ENCODE measurements around the gene PRPF8. TPM values are rescaled to one million over a fixed set of nuclear protein-coding genes. Genes with fewer than 3 reads are reported as not detected.

The PRPF8 gene
- polyA plus RNA-seq, 4 donors, result 290 to 334 (median 302) TPM

GRCh38 chr17:1628856-1629503 is 55.7 kb downstream of the PRPF8 start:
- peak; percentile 79 to 91 (median 88) for DNase-seq (ENCODE audit: low read depth in 4 of 4, low spot score in 2 of 4)

DNA sequence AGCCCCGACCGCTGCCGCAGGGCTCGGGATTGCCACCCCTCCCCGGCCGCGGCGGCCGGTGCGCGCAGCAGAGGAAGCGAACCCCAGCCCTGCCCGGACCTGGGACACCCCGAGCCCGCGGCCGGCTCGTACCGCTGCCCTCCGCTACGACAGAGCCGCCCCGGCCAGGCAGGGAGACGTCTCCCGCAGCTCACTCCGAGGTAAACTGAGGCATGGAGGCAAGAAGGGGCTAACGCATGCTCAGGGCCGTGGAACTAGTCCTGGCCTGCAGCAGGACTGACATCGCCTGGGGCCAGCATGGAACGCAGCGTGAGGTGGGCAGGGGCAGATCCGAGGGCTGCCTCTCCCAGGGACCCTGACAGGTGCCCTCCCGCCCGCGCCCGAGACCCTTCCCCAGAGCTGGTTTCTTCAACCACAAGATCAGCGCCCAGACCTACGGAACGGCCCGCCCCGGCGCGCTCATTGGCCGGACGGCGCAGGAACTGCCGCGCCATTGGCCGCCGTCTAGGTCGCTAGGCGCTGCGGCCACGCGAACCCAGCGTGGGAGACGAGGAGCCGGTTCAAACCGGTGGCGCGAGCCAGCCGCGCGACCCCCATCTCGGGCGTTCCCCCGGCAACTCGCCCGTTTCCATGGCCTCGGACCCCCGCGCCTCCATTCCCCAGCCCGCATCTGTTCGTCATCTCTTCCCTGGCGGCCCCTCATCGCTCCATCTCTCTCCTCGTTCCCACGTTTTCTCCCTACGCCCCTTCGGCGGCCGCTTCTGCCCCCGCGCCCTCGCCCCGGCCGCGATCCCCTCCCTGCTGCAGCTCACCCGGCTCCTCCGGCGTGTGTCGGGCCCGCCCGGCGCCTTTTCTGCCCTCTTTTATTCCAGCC is 56.4 kb downstream of the PRPF8 start, which contains the start of gene SLC43A2:
Gene SLC43A2 (minus strand): TSS at position 853 of the 874 bp plus-strand sequence. CDS start 960 bp downstream, outside the sequence.
- peak in 2 of 4 donors; percentile 78 to 83 for DNase-seq (ENCODE audit: low read depth in 4 of 4, low spot score in 2 of 4)

DNA sequence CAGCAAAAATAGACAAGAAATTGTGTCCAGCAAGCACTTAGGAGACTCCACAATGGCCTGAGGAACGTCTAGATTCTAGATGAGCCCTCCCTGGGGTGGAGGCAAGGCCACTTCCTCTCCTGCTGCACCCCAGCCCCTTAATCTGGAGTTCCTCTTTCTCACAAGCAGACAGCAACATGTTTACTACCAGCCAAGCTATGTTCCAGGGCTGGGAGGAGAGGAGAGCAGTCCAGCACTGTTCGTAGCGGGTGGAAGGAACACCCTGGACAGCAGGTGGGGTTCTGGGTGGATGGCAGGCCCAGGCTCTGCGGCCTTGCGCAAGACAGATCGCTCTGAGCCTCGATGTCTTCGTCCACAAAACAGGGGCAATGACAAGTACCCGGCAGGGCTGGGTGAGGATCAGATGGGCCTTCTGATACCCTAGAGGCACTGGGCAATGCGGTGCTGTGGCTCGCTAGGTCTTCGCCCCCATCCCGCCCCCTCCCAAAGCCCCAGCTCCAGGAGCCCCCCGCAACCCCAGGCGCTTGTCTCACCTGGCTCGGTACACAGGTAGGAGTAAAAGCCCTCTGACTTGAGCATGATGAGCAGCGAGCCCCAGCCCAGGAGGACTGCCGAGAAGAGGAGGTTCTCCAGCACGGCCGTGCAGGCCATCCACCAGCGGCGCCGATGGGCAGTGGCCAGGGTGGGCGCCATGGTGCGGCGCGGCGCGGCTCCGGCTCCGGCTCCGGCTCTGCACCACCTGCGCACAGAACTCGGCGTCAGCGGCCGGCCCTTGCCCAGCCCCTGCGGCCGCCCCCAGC is 57.3 kb downstream of the PRPF8 start:
- DNase-seq (ENCODE audit: low read depth in 4 of 4, low spot score in 2 of 4), result no peak

DNA sequence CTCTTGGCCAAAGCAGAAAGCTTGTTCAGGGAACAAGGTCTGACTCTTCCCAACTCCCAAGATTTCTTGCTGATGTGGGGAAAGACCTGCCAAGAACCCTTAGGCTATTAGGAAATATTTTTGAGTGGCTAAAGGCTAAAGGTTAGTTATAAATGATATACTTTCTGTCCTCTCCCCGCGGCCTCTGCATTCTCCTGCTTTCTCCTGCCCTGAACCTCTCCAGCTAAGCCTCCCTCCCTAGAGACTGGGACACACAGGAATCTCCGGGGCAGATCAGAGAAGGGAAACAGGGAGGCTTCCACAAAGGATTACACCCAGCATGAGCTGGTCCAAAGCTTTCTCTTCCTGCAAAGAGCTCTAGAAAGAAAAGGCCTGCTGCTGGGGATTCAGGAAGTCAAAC is 58.3 kb downstream of the PRPF8 start:
- DNase-seq (ENCODE audit: low read depth in 4 of 4, low spot score in 2 of 4), result no peak

- no peak for DNase-seq (ENCODE audit: low read depth in 4 of 4, low spot score in 2 of 4)
Measured at GRCh38 chr17:1625581-1625980, 59.1 kb downstream of the PRPF8 start.

DNA sequence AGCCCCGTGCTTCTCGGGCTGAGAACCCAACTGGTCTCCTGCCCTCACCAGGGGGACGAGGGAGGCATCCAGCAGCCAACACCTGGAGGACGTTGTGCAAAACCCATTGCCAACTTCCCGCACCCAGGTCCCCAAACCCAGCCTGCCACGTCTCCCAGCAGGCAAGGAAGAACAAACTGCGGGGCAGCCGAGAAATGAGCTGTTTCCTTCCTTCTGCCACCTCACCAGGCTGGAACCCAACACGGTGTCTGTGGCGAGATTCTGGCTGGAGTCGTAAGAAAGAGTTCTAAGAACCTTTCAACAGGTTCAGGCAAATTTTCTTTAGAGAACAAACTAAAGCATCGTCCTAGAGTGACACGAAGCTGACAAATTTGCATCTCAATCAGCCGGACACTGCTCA is 59.6 kb downstream of the PRPF8 start:
- no peak for DNase-seq (ENCODE audit: low read depth in 4 of 4, low spot score in 2 of 4)

DNA sequence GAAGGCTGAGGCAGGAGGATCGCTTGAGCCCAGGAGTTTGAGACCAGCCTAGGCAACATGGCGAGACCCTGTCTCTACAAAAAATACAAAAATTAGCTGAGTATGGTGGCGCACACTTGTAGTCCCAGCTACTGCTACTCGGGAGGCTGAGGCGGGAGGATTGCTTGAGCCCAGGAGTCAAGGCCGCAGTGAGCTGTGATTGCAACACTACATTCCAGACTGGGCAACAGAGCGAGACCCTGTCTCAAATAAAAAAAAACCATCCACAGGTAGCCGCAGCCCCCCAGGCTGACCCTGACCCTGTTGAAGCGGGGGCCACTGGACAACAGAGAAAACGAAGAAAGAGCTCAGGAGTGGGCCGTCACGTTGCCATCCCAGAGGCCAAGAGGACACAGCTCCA is 60.0 kb downstream of the PRPF8 start:
- DNase-seq (ENCODE audit: low read depth in 4 of 4, low spot score in 2 of 4), result no peak

DNA sequence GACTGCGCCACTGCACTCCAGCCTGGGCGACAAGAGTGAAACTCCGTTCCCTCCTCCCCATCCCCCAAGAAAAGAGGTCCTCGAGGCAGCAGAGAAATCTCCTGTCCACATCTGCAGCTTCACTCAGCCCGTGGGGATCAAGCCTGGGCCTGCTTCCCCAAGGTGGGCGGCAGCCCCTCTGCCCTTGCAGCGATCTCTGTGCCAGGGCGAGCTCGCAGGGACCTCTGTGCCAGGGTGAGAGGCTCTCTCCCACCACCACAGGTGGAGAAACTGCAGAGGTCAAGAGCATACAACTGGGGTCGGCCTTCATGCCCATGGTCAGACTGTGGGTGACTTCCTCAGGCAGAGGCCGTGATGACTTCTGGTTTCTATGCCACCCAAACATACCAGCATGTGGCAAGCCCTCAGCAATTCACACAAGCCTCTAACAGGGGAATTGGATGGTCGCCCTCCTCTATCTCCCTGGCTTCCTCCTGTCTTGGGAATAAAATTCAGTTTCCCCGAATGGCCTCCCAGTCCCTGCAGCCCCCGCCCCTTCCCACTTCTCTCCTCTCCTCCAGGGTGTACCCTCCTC is 61.5 kb downstream of the PRPF8 start:
- DNase-seq (ENCODE audit: low read depth in 4 of 4, low spot score in 2 of 4), result no peak

- DNase-seq (ENCODE audit: low read depth in 4 of 4, low spot score in 2 of 4), result no peak
Measured at GRCh38 chr17:1621273-1621954, 63.3 kb downstream of the PRPF8 start.

GRCh38 chr17:1620486-1620885 is 64.2 kb downstream of the PRPF8 start:
- DNase-seq (ENCODE audit: low read depth in 4 of 4, low spot score in 2 of 4), result no peak

DNA sequence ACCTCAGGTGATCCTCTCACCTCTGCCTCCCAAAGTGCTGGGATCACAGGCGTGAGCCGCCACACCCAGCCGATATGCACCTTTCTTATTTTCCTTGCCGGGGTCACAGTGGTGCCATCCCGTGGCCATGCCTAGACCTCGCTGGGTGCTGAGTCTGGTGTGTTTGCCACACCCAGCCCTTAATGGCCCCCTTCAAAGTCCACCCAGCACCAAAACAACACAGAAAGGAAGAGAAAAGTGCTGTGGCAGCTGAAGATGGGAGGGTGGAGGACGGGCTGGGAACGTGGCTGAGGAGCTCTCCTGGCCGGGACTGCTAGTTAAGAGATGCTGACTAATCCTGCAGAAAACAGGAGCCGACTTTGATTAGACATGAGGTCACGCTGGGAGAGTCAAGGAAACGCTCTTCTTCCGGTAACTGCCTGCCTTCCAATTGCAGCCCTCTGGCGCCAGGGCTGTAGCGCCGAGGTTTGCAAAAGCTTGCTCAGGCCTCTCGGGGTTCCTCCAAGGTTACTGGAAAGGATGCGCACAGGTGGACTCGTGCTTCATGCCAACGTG is 67.0 kb downstream of the PRPF8 start:
- DNase-seq (ENCODE audit: low read depth in 4 of 4, low spot score in 2 of 4), result no peak

DNA sequence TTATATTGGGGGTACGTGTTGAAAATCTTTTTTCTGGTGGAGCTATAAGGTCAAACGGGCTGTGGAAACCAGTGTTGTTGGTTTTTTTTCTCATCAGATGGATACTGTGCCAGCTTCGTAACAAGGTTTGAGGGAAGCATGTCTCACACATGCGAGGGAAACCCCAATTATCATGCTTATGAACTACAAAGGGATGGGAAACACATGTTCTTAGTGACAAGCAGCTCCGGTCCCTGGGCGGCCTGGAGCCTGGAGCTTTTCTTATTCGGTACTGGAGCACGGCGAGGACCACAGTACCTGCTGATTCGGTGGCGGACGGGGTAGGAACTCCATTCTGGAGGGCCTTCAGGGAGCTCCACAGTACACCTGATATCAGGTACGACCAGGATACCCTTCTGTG is 68.6 kb downstream of the PRPF8 start:
- no peak for DNase-seq (ENCODE audit: low read depth in 4 of 4, low spot score in 2 of 4)

GRCh38 chr17:1612400-1612799 is 72.3 kb downstream of the PRPF8 start:
- DNase-seq (ENCODE audit: low read depth in 4 of 4, low spot score in 2 of 4), result no peak

DNA sequence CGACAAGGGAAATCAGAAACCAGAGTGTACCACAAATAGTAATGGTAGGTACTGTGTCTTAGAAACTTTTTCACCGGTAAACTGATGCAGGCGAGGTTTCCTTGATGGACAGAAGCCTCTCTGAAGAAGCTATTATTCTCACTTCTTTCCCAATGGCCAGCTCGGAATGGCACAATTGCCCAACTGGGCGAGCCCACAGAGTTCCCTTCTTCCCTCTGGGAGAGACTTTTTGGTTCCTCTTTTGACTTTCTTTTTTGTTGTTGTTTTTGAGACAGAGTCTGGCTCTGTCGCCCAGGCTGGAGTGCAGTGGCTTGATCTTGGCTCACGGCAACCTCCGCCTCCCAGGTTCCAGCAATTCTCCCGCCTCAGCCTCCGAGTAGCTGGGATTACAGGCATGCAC is 73.0 kb downstream of the PRPF8 start:
- no peak for DNase-seq (ENCODE audit: low read depth in 4 of 4, low spot score in 2 of 4)

- no peak for DNase-seq (ENCODE audit: low read depth in 4 of 4, low spot score in 2 of 4)
Measured at GRCh38 chr17:1608676-1609075, 76.0 kb downstream of the PRPF8 start.

- no peak for DNase-seq (ENCODE audit: low read depth in 4 of 4, low spot score in 2 of 4)
Measured at GRCh38 chr17:1607971-1608320, 76.7 kb downstream of the PRPF8 start.

GRCh38 chr17:1606352-1606985 is 78.2 kb downstream of the PRPF8 start:
- DNase-seq (ENCODE audit: low read depth in 4 of 4, low spot score in 2 of 4), result no peak

- no peak for DNase-seq (ENCODE audit: low read depth in 4 of 4, low spot score in 2 of 4)
Measured at GRCh38 chr17:1605681-1606351, 78.9 kb downstream of the PRPF8 start.

All from left renal cortex interstitium (tissue), 4 donors.